ENCODE results near the gene C17orf67. TPM values are rescaled to one million over a fixed set of nuclear protein-coding genes. Genes with fewer than 3 reads are reported as not detected.

Gene C17orf67
- total and polyA plus RNA-seq, 9 of the 15 experiments (the other 6 are each of a cell fraction or from before 2014, with no cell fraction given) = 0.07 to 1.7 (median 0.59) TPM

DNA sequence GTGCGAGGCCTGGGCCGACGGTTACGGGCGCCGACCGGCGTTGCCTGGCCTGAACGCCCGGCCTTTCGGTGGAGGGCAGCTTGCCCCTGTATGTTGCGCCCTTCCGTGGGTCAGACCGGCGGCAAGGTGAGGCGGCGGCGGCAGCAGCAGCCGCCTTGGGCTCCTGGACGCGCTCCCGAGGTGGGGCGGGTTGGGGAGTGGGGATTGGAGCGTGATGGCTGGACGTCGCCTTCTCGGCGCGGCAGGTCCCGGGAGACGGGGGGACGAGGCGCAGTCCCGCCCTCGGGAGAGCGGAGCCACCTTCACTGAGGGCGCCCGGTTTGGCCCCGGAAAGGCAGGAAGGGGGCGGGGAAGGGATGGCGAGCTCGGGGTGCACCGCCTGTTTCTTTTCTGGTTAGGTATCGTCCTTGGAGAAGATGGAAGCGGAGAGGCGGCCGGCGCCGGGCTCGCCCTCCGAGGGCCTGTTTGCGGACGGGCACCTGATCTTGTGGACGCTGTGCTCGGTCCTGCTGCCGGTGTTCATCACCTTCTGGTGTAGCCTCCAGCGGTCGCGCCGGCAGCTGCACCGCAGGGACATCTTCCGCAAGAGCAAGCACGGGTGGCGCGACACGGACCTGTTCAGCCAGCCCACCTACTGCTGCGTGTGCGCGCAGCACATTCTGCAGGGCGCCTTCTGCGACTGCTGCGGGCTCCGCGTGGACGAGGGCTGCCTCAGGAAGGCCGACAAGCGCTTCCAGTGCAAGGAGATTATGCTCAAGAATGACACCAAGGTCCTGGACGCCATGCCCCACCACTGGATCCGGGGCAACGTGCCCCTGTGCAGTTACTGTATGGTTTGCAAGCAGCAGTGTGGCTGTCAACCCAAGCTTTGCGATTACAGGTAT lies 902 bp upstream of the C17orf67 start (continued):
- TF ChIP-seq, protein P1, sequence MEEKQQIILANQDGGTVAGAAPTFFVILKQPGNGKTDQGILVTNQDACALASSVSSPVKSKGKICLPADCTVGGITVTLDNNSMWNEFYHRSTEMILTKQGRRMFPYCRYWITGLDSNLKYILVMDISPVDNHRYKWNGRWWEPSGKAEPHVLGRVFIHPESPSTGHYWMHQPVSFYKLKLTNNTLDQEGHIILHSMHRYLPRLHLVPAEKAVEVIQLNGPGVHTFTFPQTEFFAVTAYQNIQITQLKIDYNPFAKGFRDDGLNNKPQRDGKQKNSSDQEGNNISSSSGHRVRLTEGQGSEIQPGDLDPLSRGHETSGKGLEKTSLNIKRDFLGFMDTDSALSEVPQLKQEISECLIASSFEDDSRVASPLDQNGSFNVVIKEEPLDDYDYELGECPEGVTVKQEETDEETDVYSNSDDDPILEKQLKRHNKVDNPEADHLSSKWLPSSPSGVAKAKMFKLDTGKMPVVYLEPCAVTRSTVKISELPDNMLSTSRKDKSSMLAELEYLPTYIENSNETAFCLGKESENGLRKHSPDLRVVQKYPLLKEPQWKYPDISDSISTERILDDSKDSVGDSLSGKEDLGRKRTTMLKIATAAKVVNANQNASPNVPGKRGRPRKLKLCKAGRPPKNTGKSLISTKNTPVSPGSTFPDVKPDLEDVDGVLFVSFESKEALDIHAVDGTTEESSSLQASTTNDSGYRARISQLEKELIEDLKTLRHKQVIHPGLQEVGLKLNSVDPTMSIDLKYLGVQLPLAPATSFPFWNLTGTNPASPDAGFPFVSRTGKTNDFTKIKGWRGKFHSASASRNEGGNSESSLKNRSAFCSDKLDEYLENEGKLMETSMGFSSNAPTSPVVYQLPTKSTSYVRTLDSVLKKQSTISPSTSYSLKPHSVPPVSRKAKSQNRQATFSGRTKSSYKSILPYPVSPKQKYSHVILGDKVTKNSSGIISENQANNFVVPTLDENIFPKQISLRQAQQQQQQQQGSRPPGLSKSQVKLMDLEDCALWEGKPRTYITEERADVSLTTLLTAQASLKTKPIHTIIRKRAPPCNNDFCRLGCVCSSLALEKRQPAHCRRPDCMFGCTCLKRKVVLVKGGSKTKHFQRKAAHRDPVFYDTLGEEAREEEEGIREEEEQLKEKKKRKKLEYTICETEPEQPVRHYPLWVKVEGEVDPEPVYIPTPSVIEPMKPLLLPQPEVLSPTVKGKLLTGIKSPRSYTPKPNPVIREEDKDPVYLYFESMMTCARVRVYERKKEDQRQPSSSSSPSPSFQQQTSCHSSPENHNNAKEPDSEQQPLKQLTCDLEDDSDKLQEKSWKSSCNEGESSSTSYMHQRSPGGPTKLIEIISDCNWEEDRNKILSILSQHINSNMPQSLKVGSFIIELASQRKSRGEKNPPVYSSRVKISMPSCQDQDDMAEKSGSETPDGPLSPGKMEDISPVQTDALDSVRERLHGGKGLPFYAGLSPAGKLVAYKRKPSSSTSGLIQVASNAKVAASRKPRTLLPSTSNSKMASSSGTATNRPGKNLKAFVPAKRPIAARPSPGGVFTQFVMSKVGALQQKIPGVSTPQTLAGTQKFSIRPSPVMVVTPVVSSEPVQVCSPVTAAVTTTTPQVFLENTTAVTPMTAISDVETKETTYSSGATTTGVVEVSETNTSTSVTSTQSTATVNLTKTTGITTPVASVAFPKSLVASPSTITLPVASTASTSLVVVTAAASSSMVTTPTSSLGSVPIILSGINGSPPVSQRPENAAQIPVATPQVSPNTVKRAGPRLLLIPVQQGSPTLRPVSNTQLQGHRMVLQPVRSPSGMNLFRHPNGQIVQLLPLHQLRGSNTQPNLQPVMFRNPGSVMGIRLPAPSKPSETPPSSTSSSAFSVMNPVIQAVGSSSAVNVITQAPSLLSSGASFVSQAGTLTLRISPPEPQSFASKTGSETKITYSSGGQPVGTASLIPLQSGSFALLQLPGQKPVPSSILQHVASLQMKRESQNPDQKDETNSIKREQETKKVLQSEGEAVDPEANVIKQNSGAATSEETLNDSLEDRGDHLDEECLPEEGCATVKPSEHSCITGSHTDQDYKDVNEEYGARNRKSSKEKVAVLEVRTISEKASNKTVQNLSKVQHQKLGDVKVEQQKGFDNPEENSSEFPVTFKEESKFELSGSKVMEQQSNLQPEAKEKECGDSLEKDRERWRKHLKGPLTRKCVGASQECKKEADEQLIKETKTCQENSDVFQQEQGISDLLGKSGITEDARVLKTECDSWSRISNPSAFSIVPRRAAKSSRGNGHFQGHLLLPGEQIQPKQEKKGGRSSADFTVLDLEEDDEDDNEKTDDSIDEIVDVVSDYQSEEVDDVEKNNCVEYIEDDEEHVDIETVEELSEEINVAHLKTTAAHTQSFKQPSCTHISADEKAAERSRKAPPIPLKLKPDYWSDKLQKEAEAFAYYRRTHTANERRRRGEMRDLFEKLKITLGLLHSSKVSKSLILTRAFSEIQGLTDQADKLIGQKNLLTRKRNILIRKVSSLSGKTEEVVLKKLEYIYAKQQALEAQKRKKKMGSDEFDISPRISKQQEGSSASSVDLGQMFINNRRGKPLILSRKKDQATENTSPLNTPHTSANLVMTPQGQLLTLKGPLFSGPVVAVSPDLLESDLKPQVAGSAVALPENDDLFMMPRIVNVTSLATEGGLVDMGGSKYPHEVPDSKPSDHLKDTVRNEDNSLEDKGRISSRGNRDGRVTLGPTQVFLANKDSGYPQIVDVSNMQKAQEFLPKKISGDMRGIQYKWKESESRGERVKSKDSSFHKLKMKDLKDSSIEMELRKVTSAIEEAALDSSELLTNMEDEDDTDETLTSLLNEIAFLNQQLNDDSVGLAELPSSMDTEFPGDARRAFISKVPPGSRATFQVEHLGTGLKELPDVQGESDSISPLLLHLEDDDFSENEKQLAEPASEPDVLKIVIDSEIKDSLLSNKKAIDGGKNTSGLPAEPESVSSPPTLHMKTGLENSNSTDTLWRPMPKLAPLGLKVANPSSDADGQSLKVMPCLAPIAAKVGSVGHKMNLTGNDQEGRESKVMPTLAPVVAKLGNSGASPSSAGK (IDR thresholded peaks at IDR 0.05) = peak; percentile 81
- no peak for TF ChIP-seq BRD9 (IDR thresholded peaks at IDR 0.05; ENCODE audit: low read depth, partially characterized antibody)
- TF ChIP-seq BHLHE40 (IDR thresholded peaks at IDR 0.05; ENCODE audit: low read length) = peak; percentile 11; the same call in 1 of the 2 replicates
- 0 out of 2 replicates have a peak, but pooled peaks have one; percentile 17 for TF ChIP-seq SOX6 (IDR thresholded peaks at IDR 0.05)
- TF ChIP-seq SETDB1 (IDR thresholded peaks at IDR 0.05; ENCODE audit: low read length) = no peak
- 0 out of 2 replicates have a peak, but pooled peaks have one; percentile 7 for TF ChIP-seq ETV1 (tag; conservative IDR thresholded peaks at IDR 0.05; ENCODE audit: low read depth)
- TF ChIP-seq, protein P2, sequence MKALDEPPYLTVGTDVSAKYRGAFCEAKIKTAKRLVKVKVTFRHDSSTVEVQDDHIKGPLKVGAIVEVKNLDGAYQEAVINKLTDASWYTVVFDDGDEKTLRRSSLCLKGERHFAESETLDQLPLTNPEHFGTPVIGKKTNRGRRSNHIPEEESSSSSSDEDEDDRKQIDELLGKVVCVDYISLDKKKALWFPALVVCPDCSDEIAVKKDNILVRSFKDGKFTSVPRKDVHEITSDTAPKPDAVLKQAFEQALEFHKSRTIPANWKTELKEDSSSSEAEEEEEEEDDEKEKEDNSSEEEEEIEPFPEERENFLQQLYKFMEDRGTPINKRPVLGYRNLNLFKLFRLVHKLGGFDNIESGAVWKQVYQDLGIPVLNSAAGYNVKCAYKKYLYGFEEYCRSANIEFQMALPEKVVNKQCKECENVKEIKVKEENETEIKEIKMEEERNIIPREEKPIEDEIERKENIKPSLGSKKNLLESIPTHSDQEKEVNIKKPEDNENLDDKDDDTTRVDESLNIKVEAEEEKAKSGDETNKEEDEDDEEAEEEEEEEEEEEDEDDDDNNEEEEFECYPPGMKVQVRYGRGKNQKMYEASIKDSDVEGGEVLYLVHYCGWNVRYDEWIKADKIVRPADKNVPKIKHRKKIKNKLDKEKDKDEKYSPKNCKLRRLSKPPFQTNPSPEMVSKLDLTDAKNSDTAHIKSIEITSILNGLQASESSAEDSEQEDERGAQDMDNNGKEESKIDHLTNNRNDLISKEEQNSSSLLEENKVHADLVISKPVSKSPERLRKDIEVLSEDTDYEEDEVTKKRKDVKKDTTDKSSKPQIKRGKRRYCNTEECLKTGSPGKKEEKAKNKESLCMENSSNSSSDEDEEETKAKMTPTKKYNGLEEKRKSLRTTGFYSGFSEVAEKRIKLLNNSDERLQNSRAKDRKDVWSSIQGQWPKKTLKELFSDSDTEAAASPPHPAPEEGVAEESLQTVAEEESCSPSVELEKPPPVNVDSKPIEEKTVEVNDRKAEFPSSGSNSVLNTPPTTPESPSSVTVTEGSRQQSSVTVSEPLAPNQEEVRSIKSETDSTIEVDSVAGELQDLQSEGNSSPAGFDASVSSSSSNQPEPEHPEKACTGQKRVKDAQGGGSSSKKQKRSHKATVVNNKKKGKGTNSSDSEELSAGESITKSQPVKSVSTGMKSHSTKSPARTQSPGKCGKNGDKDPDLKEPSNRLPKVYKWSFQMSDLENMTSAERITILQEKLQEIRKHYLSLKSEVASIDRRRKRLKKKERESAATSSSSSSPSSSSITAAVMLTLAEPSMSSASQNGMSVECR (CRISPR knock-in tag; IDR thresholded peaks at IDR 0.05) = peak; percentile 67
- TF ChIP-seq ZEB2 (IDR thresholded peaks at IDR 0.05) = 0 out of 2 replicates have a peak, but pooled peaks have one; percentile 61
- TF ChIP-seq PHF8 (IDR thresholded peaks at IDR 0.05; ENCODE audit: borderline replicate concordance, low read length) = peak; percentile 27; the same call in 1 of the 2 replicates
- TF ChIP-seq XRCC4 (IDR thresholded peaks at IDR 0.05; ENCODE audit: extremely low read depth, insufficient read depth, insufficient read length) = no peak

Data from K562 (cell line).